RWPE2 (cell line): ENCODE measurements around the gene PRSS12.
"Not testable (repeated sequence)": the region's sequence is repeated elsewhere in the genome, so short reads cannot be mapped to it uniquely, and the experiment has no call there.

Experiments
- ATAC-seq: fragments of 200-7000 bp; cut with Tn5 transposase; 3 replicates; pipeline ENCODE4 v1.9.1; 2021; ENCODE audit warnings: low read depth
- DNase-seq: peaks from one replicate; pipeline ENCODE4 v3.0.0-alpha.2; 2020; ENCODE audit warnings: low spot score
- H3K27ac ChIP-seq: fragments of 450-650 bp; 2 replicates; pipeline ENCODE4 v1.5.1; 2017; ENCODE audit warnings: mild to moderate bottlenecking; ENCODE audit not compliant: poor library complexity, severe bottlenecking
- H3K27me3 ChIP-seq: fragments of 250-450 bp; sonication (Bioruptor Pico); 2 replicates; pipeline ENCODE4 v1.5.1; 2021; ENCODE audit warnings: mild to moderate bottlenecking, moderate library complexity; ENCODE audit not compliant: insufficient read depth, poor library complexity, severe bottlenecking
- H3K36me3 ChIP-seq: fragments of 250-450 bp; sonication (Bioruptor Pico); 2 replicates; pipeline ENCODE4 v1.5.1; 2020; ENCODE audit warnings: low read depth, mild to moderate bottlenecking, moderate library complexity
- H3K4me1 ChIP-seq: fragments of 250-450 bp; sonication (Bioruptor Pico); 2 replicates; pipeline ENCODE4 v1.5.1; 2021; ENCODE audit warnings: mild to moderate bottlenecking, moderate library complexity; ENCODE audit not compliant: insufficient read depth, poor library complexity, severe bottlenecking
- H3K4me3 ChIP-seq: fragments of 250-450 bp; sonication (Bioruptor Pico); 2 replicates; pipeline ENCODE4 v1.5.1; 2021; ENCODE audit warnings: mild to moderate bottlenecking, moderate library complexity; ENCODE audit not compliant: severe bottlenecking
- H3K9me3 ChIP-seq: fragments of 250-450 bp; sonication (Bioruptor Pico); 2 replicates; pipeline ENCODE4 v1.5.1; 2021; ENCODE audit warnings: mild to moderate bottlenecking, moderate library complexity; ENCODE audit not compliant: severe bottlenecking
- CTCF ChIP-seq: fragments of 450-650 bp; IDR thresholded peaks from one replicate; pipeline ENCODE4 v1.5.1; 2017; ENCODE audit warnings: mild to moderate bottlenecking, moderate library complexity; ENCODE audit not compliant: poor library complexity, severe bottlenecking

PRSS12 gene

DNA sequence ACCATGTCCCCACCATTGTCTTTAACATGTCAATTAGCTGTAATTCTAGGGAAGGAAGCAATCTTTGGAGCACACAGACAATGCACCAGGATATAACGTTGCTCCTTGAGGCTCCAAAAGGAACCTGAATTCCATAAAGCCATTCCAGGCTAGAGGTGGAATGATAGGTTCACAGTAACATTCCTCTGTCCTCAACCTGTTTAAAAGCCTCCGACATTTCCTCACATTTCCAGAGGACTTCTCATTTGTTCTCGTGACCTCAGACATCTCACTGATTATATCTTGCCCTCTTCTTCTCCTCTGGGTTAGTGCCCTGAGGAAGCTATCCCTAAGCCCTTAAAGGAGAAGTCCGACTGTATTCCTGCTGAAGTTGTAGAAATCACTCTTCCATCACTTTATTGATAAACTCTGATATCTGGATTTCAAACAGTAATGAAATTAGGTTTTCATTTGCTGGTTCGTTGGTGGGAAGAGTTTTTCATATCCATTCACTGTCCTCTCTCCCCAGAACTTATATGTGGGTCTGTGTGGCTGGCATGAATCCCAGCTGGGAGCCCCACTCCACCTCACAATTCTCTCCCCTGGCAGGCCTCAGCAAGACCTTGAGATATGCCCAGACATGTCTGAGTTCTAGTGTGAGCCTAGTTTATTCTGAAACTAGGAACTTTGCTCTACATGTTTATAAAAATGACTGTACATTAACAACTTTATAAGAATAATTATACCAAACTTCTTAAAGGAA, 44.2 kb upstream of the PRSS12 start:
- Histone ChIP-seq H3K27me3 (no peaks in the 10 kb centered on the region), H3K27ac (peak overlapping the region; percentile 39)

GRCh38 chr4:118395057-118395644, 42.3 kb upstream of the PRSS12 start:
- H3K27ac ChIP-seq, result no peak overlapping the region
- DNase-seq, result no peak
- no peaks in the 10 kb centered on the region for H3K9me3 ChIP-seq
- no peaks in the 10 kb centered on the region for H3K27me3 ChIP-seq
- no peak for TF ChIP-seq CTCF
- peaks cover 19% of the 10 kb centered on the region for H3K4me1 ChIP-seq
- no peak overlapping the region for H3K4me3 ChIP-seq
- no peaks in the 10 kb centered on the region for H3K36me3 ChIP-seq
- no peak for ATAC-seq

More for the DNA sequence above, 44.2 kb upstream of the PRSS12 start:
- Histone ChIP-seq H3K4me1 (peaks cover 22% of the 10 kb centered on the region), H3K4me3 (no peak overlapping the region), H3K9me3 (no peaks in the 10 kb centered on the region), H3K36me3 (no peaks in the 10 kb centered on the region)
- no peak for DNase-seq
- no peak for TF ChIP-seq CTCF
- peak; percentile 59 for ATAC-seq

DNA sequence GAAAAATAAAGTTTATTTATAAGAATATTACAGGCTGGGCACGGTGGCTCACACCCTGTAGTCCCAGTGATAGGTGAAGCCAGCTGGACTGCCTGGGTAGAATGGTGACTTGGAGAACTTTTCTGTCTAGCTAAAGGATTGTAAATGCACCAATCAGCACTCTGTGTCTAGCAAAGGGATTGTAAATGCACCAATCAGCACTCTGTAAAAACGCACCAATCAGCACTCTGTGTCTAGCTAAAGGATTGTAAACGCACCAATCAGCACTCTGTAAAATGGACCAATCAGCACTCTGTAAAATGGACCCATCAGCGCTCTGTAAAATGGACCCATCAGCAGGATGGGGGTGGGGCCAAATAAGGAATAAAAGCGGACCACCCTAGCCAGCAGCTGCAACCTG, 39.7 kb upstream of the PRSS12 start:
- not testable (repeated sequence) for H3K27ac ChIP-seq, H3K36me3 ChIP-seq, H3K4me3 ChIP-seq, ATAC-seq, DNase-seq, H3K9me3 ChIP-seq, H3K27me3 ChIP-seq, H3K4me1 ChIP-seq

GRCh38 chr4:118390121-118390520, 37.3 kb upstream of the PRSS12 start:
- Histone ChIP-seq H3K4me3 (no peak overlapping the region), H3K27ac (no peak overlapping the region), H3K9me3 (no peaks in the 10 kb centered on the region), H3K36me3 (no peaks in the 10 kb centered on the region), H3K27me3 (no peaks in the 10 kb centered on the region), H3K4me1 (no peaks in the 10 kb centered on the region)
- ATAC-seq (no peak), DNase-seq (no peak)
- no peak for TF ChIP-seq CTCF

- H3K27ac ChIP-seq, result no peak overlapping the region
These were observed 36.9 kb upstream of the PRSS12 start for GRCh38 chr4:118389721-118390120.

More at GRCh38 chr4:118389721-118390120, 36.9 kb upstream of the PRSS12 start:
- Histone ChIP-seq H3K27me3 (no peaks in the 10 kb centered on the region), H3K4me3 (no peak overlapping the region), H3K9me3 (no peaks in the 10 kb centered on the region), H3K4me1 (no peaks in the 10 kb centered on the region), H3K36me3 (no peaks in the 10 kb centered on the region)
- no peak for TF ChIP-seq CTCF
- DNase-seq (no peak), ATAC-seq (no peak)
